NCI-H345 treated with DMSO at 0.1 percent for 48 hours (cell line): ENCODE data around the gene SGPL1.
"Not testable (repeated sequence)": the region's sequence is repeated elsewhere in the genome, so short reads cannot be mapped to it uniquely, and the experiment has no call there.

Source experiments
- DNase-seq: peaks from one replicate; lab custom pipeline; 2025; ENCODE audit not compliant: unreplicated experiment; lab: John Stamatoyannopoulos, UW

SGPL1 gene

DNA sequence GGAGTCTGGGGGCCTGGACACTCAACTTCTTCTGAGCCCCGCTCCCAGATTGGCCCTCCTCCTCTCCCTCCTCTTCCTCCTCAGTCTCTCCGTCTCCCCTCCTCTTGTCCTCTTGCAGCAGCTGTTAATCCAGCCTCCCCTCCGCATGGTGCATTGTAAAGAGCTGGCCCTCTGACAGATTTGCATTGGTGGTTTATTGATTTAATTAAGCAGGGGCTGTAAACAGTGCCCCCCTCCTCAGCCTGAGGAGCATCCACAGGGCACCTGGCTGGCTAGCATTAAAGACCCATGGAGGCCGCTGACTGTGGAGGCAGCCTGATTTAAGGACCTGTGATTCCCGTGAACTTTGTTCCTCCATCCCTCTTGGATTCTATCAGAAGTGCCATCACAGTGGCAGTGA is 101.5 kb downstream of the SGPL1 start:
- DNase-seq, result no peak

DNA sequence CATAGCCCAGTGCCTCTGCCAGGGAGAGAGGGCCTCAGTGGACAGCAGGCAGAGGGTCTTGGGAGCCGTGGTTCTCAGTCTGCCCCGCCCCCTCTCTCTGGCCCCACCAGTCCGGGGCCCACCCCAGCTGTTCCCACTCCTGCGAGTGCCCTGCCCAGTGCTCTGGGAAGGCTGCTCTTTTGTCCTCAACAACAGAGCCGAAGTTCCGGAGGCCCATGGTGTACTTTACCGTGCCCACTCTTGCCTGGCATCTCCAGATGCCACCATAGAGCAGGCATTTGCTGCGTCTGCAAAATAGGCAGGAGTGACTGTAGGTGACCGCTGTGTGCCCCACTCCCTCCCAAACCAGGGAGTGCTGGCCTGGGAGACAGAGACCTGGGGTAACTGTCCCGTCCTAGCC is 101.9 kb downstream of the SGPL1 start:
- DNase-seq, result no peak

DNA sequence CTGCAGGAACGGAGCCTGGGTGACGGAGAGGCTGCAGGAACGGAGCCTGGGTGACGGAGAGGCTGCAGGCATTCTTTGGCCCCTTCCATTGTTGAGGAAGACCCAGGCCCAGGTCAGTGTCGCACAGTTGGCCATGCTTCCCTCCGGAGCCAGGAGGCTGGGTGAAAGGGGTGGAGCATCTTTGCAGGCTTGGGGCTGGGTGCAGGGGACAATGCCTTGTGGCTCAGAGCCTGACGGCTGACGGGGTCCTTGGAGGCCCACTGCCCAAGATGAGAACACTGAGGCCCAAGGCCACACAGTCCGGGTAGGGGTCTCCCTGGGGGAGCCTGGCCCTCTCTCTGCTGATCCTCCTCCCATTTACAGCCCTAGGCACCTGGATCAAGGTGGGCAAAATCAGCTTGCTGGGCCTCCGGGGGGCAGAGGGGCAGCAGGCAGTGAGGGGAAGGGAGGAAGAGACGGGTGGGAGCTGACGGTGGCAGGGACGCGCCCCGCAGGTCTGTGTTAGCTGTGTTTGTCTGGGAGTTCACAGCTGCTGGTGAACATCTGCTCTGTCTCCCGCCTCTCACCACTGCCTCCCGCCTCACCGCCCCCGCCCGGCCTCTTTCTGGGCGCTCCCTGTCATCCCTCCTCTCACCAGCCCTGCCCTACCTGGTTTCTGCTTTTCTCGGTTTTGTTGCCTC is 103.2 kb downstream of the SGPL1 start:
- DNase-seq, result peak; percentile 12

- DNase-seq, result not testable (repeated sequence)
These were observed 104.2 kb downstream of the SGPL1 start for GRCh38 chr10:70919906-70920305.

DNA sequence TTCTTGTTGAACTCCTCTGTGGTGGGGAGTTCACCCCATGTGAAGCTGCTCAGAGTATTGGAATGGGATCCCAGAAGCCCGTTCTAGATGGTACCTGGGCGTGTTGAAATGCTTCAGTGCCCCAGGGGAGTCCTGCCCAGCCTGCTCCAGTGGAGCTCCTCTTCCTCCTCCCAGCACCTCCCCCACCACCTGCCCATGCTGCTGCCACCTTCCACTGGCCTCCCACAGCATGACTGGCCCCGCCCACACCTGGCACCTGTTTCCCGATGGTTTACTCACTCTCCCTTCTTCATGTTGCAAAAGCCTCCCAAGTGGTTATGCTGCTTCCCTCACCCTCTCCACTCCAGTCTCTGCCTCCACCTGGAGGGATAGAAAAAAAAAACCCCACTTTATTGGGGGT is 104.8 kb downstream of the SGPL1 start:
- DNase-seq, result peak; percentile 7

- DNase-seq, result no peak
These were observed 105.5 kb downstream of the SGPL1 start for GRCh38 chr10:70921285-70921684.

DNA sequence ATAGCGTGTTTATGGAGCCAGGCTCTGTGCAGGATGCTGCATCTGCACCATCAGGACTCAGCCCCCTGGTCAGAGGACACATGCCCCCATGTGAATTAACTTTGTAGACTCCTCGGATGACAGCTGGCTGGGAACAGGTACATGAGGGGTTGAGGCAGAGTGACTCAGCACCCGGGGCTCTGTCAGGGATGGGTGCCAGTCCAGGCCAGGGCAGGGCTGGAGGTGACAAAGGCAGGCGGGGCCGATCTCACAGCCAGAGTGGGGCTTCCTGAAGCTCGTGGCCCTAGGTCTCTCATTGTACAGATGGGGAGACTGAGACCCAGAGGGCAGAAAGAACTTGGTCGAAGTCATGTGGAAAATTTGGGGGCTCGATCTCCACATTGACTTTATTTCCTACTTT is 107.9 kb downstream of the SGPL1 start:
- no peak for DNase-seq

GRCh38 chr10:70925377-70926225 is 109.9 kb downstream of the SGPL1 start:
- DNase-seq, result no peak

GRCh38 chr10:70926226-70927000 is 110.7 kb downstream of the SGPL1 start:
- no peak for DNase-seq

GRCh38 chr10:70927189-70927943 is 111.6 kb downstream of the SGPL1 start:
- DNase-seq, result no peak

DNA sequence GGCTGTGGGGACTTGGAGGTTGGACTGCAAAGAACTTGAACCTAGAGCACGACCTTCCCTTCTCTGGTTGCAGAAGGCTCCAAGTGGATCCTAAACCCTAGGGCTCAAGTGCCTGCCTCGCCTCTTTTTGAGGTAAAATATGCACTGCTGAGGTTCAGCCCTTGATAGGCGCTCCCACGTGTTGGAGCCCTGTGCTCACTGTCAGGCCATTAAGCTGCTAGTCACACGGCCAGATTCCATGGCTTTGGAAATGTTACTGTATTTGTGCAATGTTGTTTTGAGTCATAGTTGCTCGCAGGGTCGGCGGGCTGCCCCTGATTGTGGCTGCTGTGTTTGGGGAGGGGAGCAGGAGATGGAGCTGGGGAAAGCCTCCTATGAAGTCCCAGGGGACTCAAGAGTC is 112.4 kb downstream of the SGPL1 start:
- no peak for DNase-seq

- DNase-seq, result no peak
These were observed 114.7 kb downstream of the SGPL1 start for GRCh38 chr10:70930263-70931000.
